ENCODE measurements around the gene KRT36. TPM values are rescaled to one million over a fixed set of nuclear protein-coding genes. Genes with fewer than 3 reads are reported as not detected.

Gene KRT36
- total RNA-seq, 1 experiment from 2014 or later = not detected

DNA sequence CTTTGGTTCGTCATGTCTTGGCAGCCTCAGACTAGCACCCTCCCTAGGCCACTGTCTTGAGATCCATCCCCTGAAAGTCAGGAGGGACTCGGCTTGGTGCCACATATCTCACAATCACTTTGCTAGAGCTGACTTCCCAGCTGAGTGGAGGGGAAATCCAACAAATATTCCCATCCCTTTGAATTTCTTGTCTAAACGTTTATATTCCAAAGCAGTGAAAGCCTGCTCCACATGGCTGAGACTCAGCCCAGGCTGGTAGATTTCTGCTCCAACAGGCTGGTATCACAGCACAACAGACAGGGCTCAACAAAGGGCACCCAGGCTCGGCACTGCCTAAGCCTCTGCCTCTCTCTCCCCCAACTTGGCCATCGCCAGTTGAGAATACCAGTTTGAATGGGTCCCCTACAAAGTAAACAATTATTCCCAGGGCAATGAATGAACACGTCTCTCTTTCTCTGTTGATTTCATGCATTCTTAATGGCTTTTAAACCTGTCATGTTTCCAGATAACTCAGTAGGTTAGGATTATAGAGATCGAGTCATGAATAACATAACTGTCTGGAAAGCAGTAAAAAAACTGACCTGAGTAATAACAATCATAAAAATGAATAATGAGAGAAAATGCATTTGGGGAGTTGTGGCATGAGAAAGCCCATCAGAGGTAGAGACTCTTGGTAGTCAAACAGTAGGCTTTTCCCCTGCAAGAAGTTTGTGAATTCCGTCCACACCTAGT is 14.7 kb upstream of the KRT36 start:
- intact Hi-C loops (cut with micrococcal nuclease) = no loop called here
- DNase-seq (no peak), ATAC-seq (no peak)
- H3K4me3 ChIP-seq (ENCODE audit: low read length) = no peak overlapping the region
- no peak overlapping the region for H3K4me2 ChIP-seq (ENCODE audit: low read length)
- H3F3A ChIP-seq (ENCODE audit: low read length, unreplicated experiment) = no peaks in the 10 kb centered on the region
- H3K4me1 ChIP-seq (ENCODE audit: insufficient read depth, low read length) = peaks cover 16% of the 10 kb centered on the region
- H3K9me2 ChIP-seq (replicated peaks; ENCODE audit: low read length) = no peaks in the 10 kb centered on the region
- H3K9me3 ChIP-seq (ENCODE audit: low read length) = no peaks in the 10 kb centered on the region
- H3K79me2 ChIP-seq (ENCODE audit: low read length) = no peaks in the 10 kb centered on the region
- no peak overlapping the region for H2AFZ ChIP-seq (ENCODE audit: low read length)
- ChIA-PET CTCF (interaction anchor here (0.6 kb wide), 1 partner anchor 144 kb away, joined by 3 read pairs; no protein-coding TSS in a partner anchor), POLR2A (ENCODE audit: unreplicated experiment) (no interaction called here)
- no peaks in the 10 kb centered on the region for H3K27me3 ChIP-seq (ENCODE audit: low read length)
- TF ChIP-seq EZH2 (IDR thresholded peaks at IDR 0.05; ENCODE audit: low read length, unreplicated experiment) = no peak
- TF ChIP-seq, protein P1, sequence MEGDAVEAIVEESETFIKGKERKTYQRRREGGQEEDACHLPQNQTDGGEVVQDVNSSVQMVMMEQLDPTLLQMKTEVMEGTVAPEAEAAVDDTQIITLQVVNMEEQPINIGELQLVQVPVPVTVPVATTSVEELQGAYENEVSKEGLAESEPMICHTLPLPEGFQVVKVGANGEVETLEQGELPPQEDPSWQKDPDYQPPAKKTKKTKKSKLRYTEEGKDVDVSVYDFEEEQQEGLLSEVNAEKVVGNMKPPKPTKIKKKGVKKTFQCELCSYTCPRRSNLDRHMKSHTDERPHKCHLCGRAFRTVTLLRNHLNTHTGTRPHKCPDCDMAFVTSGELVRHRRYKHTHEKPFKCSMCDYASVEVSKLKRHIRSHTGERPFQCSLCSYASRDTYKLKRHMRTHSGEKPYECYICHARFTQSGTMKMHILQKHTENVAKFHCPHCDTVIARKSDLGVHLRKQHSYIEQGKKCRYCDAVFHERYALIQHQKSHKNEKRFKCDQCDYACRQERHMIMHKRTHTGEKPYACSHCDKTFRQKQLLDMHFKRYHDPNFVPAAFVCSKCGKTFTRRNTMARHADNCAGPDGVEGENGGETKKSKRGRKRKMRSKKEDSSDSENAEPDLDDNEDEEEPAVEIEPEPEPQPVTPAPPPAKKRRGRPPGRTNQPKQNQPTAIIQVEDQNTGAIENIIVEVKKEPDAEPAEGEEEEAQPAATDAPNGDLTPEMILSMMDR (conservative IDR thresholded peaks at IDR 0.05; ENCODE audit: low read depth, low read length) = no peak
- TF ChIP-seq EZH2phosphoT487 (IDR thresholded peaks at IDR 0.05; ENCODE audit: borderline replicate concordance, low read length) = no peak
- H3K27ac ChIP-seq (ENCODE audit: low read length) = no peak overlapping the region
- BruUV-seq (replicated peaks) = no TSS peak
- no peak overlapping the region for H3K9ac ChIP-seq (ENCODE audit: low read length)
- no peaks in the 10 kb centered on the region for H4K20me1 ChIP-seq (ENCODE audit: low read length)
- H3K36me3 ChIP-seq (ENCODE audit: low read depth, low read length) = no peaks in the 10 kb centered on the region

DNA sequence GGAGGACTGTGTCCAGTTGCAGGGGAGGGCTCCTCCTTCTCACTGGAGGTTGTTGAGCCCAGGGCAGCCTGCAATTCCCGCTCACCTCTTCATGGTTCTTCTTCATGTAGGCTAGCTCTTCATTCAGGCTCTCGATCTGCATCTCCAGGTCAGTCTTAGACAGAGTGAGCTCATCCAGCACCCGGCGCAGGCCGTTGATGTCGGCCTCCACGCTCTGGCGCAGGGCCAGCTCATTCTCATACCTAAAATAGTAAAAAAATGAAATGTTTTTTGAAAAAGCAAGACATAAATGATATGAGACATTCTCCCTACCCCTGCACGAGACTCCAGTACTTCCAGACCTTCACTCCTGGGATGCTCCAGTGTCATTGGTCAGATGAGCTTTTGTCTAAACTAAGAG is 13.5 kb upstream of the KRT36 start:
- intact Hi-C loops (cut with micrococcal nuclease) = no loop called here
- H4K20me1 ChIP-seq (ENCODE audit: low read length) = no peaks in the 10 kb centered on the region
- no peak overlapping the region for H3K9ac ChIP-seq (ENCODE audit: low read length)
- no peaks in the 10 kb centered on the region for H3K9me3 ChIP-seq (ENCODE audit: low read length)
- ChIA-PET POLR2A (ENCODE audit: unreplicated experiment) (no interaction called here), CTCF (interaction anchor here (0.6 to 0.7 kb wide), 2 partner anchors 14 to 699 kb away, joined by 3 to 5 read pairs; no protein-coding TSS in a partner anchor)
- H3K4me2 ChIP-seq (ENCODE audit: low read length) = no peak overlapping the region
- H3K79me2 ChIP-seq (ENCODE audit: low read length) = no peaks in the 10 kb centered on the region
- H3K27me3 ChIP-seq (ENCODE audit: low read length) = no peaks in the 10 kb centered on the region
- BruUV-seq (replicated peaks) = no TSS peak
- H3K36me3 ChIP-seq (ENCODE audit: low read depth, low read length) = no peaks in the 10 kb centered on the region
- no peak overlapping the region for H3K4me3 ChIP-seq (ENCODE audit: low read length)
- no peaks in the 10 kb centered on the region for H3K9me2 ChIP-seq (replicated peaks; ENCODE audit: low read length)
- no peak overlapping the region for H2AFZ ChIP-seq (ENCODE audit: low read length)
- no peaks in the 10 kb centered on the region for H3F3A ChIP-seq (ENCODE audit: low read length, unreplicated experiment)
- peaks cover 25% of the 10 kb centered on the region for H3K4me1 ChIP-seq (ENCODE audit: insufficient read depth, low read length)
- ATAC-seq = no peak
- TF ChIP-seq, protein P1 (conservative IDR thresholded peaks at IDR 0.05; ENCODE audit: low read depth, low read length) = no peak
- TF ChIP-seq EZH2phosphoT487 (IDR thresholded peaks at IDR 0.05; ENCODE audit: borderline replicate concordance, low read length) (no peak), EZH2 (IDR thresholded peaks at IDR 0.05; ENCODE audit: low read length, unreplicated experiment) (no peak)
- H3K27ac ChIP-seq (ENCODE audit: low read length) = no peak overlapping the region
- DNase-seq = no peak
